GM19463 (cell line): ENCODE measurements around the gene UBE2J2.
"Not testable (repeated sequence)": the region's sequence is repeated elsewhere in the genome, so short reads cannot be mapped to it uniquely, and the experiment has no call there.

Source experiments
- ATAC-seq: cut with Tn5 transposase; IDR thresholded peaks from one replicate; pipeline ENCODE4 v1.9.1; 2021; ENCODE audit warnings: mild to moderate bottlenecking, moderate library complexity; ENCODE audit not compliant: unreplicated experiment

Gene UBE2J2

GRCh38 chr1:1259540-1259939 lies 14.1 kb downstream of the UBE2J2 start:
- ATAC-seq, result no peak

GRCh38 chr1:1259119-1259488 lies 14.6 kb downstream of the UBE2J2 start:
- ATAC-seq, result no peak

- ATAC-seq, result no peak
Measured at GRCh38 chr1:1256956-1257871, 16.4 kb downstream of the UBE2J2 start.

DNA sequence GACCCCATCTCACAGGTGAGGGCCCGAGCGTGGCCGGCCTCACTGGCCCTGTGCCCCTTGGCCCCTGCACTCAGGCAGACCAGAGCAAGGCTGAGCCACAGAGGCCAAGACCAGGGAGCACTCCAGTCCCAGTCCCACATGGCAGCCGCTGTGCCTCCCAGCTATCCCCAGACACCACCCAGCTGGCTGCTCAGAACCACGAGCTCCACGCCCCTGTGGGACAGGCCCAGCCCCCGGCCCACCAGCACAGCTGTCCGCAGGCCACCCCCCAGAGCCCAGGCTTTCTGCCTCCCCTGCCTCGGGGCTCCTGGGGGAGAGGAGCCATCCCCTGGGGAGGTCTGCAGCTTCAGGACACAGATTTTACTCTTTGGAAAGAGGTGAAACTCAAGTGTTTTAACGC lies 18.0 kb downstream of the UBE2J2 start:
- no peak for ATAC-seq

- no peak for ATAC-seq
Measured at GRCh38 chr1:1255078-1255477, 18.6 kb downstream of the UBE2J2 start.

GRCh38 chr1:1254667-1254998 lies 19.0 kb downstream of the UBE2J2 start:
- no peak for ATAC-seq

- ATAC-seq, result no peak
Measured at GRCh38 chr1:1253972-1254666, 19.5 kb downstream of the UBE2J2 start.

DNA sequence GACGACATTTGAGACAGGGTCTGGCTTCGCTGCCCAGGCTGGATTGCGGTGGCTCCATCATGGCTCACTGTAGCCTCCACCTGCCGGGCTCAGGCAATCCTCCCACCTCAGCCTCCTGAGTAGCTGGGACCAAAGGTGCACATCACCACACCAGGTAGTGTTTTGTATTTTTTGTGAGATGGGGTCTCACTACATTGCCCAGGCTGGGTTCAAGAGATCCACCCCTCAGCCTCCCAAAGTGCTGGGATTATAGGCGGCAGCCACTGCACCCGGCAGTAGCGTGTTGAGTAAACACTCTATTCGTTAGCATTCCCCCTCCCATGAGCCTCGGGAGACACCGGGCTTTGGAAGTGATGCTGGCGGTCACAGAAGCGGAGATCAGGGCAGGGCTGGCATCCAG lies 20.3 kb downstream of the UBE2J2 start:
- no peak for ATAC-seq

GRCh38 chr1:1250786-1251284 lies 22.8 kb downstream of the UBE2J2 start:
- ATAC-seq, result no peak

GRCh38 chr1:1248009-1248913 lies 25.4 kb downstream of the UBE2J2 start:
- not testable (repeated sequence) for ATAC-seq

- no peak for ATAC-seq
Measured at GRCh38 chr1:1247341-1247913, 26.2 kb downstream of the UBE2J2 start.

DNA sequence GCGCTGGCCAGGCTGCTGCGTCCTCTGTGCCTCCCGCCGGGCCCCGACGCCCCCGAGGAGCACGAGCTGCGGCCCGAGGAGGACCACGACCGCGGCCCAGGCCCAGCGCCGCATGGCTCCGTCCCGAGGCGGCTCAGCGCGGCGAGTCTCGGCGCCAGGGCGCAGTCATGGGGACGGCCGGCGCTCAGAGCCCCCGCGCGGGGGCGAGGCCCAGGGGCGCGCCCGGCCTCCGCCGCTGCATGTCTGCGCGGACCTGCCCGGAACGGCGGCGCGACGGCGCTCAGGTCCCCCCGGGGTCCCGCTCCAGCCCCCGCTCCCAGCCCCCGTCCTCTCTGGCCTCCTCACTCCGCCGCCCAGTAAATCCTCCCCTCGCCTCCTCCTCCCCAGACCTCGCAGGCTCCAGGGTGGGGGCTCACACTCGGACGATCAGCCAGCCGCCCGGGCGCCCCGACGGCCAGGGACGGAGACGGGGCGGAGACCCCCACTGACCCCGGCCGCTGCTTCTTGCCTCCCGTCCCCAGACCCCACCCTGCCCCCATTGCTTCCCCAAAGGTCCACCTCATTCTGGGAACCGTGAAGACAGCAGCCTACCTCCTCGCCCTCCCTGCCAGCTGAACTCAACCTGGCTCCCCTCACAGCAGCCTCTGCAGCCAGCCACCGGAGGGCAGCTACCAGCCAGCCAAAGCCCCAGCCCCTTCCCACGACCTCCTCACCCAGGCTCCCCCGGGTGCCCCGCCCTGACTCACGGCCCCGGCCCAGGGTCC lies 26.9 kb downstream of the UBE2J2 start, which contains the start of gene C1QTNF12:
TSS of gene C1QTNF12 (minus strand) at position 146 of the 764 bp plus-strand sequence. CDS start at position 114, 32 bp downstream.
- no peak for ATAC-seq

DNA sequence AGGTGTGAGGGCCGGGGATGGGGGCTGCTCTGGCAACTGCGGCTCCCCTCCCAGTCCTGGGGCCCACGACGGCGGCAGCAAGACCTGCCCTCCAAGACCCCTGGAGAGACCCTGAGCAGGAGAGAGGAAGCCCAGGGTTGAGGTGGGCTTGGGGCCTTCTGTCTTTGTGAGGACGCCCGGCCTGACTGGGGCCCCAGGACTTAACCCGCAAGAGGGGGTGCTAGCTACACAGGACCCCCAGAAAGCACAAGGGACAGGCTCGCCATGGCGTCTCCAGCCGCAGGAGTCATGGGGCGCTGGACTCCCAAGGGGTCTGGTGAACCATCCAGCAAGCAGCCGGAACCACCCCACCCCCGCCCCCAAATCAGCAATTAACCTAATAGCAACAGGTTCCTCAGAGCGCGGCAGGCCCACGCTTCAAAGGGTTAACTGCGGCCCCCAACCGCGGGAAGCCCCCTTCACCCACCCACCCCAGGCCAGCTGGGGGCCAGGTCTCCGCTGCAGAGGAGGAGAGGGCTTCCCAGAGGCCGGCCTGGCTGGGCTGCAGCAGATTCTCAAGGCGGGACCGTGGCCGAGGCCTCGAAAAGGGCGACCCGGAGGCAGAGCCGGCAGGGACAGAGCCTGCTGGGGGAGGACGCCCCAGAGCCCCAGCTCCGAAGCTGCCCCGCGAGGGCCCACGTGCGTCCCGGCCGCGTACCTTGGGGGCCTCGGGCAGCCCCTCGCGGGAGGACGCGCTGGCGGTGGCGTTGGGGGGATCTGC lies 27.7 kb downstream of the UBE2J2 start:
- ATAC-seq, result no peak

- ATAC-seq, result no peak
Measured at GRCh38 chr1:1245178-1245816, 28.4 kb downstream of the UBE2J2 start.

- ATAC-seq, result no peak
Measured at GRCh38 chr1:1244192-1244811, 29.4 kb downstream of the UBE2J2 start.

DNA sequence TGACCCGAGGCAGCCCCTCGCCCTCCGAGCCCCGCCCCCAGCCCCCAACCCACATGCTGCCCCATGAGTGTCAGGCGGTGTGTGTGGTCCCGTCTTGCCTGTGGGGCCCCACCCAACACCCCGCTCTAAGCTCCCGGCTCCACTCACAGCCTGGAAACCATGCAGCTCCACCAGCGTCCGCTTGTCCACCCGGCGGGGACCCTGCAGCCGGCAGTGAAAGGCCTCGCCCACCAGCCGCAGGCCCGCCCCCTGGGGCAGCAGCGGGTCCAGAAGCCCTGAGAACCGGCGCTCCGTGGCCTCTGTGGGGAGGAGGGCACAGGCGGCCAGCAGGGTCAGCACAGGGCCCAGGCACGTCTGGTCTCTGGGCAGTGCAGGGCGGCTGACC lies 29.9 kb downstream of the UBE2J2 start:
- ATAC-seq, result no peak

DNA sequence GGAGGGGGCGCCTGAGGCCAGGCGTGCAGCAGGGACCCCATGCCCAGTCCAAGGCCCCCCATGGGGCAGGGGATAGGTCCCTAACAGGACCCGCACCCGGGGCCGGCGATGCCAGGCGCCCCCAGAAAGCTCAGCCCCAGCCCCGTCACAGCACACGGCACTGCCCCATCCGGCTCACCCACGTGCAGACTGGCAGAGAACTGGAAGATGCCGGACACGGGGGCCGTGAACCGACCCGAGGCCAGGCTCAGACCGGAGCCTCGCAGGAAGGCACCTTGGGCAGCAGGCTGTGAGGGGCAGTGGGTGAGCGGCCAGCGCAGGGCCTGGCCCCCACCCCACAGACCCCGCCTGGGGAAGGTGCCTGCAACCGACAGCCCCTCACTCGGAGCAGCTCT lies 30.4 kb downstream of the UBE2J2 start:
- ATAC-seq, result no peak
